Common myeloid progenitor, CD34-positive (primary cell): Measurements from ENCODE around the gene STAT4.
A peak's percentile ranks its signal among the peaks of the same experiment; 100 is the strongest.

Experiments
- CTCF ChIA-PET: fragments of 350-600 bp; sonication (Branson Sonifier 250); formaldehyde crosslinking; loops from one replicate; lab custom pipeline; 2021; ENCODE audit warnings: antibody characterized with exemption; lab: Charles Lee
- POLR2A ChIA-PET: fragments of 350-600 bp; sonication (Branson Sonifier 250); formaldehyde crosslinking; loops from one replicate; lab custom pipeline; 2021; ENCODE audit warnings: antibody characterized with exemption; lab: Charles Lee
- DNase-seq, 3 donors: peaks; one replicate each; pipeline versions ENCODE4 v3.0.0 to v3.0.0-alpha.2; 2013
- H3K27ac ChIP-seq, 2 experiments: 1 replicate in 1 of 2; 2 replicates in 1 of 2; pipeline ENCODE4 v1.7.0; 2013; ENCODE audit warnings: inconsistent platforms in 2 of 2, low read length in 2 of 2, mild to moderate bottlenecking in 2 of 2, low read depth in 1 of 2, moderate library complexity in 1 of 2; ENCODE audit not compliant: severe bottlenecking in 2 of 2, insufficient read depth in 1 of 2, poor library complexity in 1 of 2
- H3K27me3 ChIP-seq, 5 experiments: replicated peaks in 2 of 5; 1 replicate in 3 of 5; 2 replicates in 2 of 5; pipeline versions ENCODE4 v1.6.1 to v1.7.0; 2013; ENCODE audit warnings: low read length in 4 of 5, mild to moderate bottlenecking in 2 of 5, moderate library complexity in 2 of 5, inconsistent platforms in 1 of 5; ENCODE audit not compliant: insufficient read depth in 5 of 5, control insufficient read depth in 4 of 5
- H3K36me3 ChIP-seq, 4 experiments: 1 replicate in 2 of 4; 2 replicates in 2 of 4; pipeline versions ENCODE4 v1.6.1 to v1.7.0; 2013; ENCODE audit warnings: low read length in 3 of 4, control low read depth in 1 of 4, mild to moderate bottlenecking in 1 of 4; ENCODE audit not compliant: control insufficient read depth in 4 of 4, insufficient read depth in 4 of 4
- H3K4me1 ChIP-seq, 4 experiments: 1 replicate in 3 of 4; 2 replicates in 1 of 4; pipeline versions ENCODE4 v1.6.1 to v1.7.1; 2013; ENCODE audit warnings: low read length in 3 of 4, mild to moderate bottlenecking in 3 of 4, control low read depth in 1 of 4, inconsistent platforms in 1 of 4, moderate library complexity in 1 of 4; ENCODE audit not compliant: control insufficient read depth in 4 of 4, insufficient read depth in 4 of 4; ENCODE audit errors: control extremely low read depth in 1 of 4
- H3K4me3 ChIP-seq, 7 experiments: 1 replicate in 4 of 7; 2 replicates in 3 of 7; pipeline versions ENCODE4 v1.5.1 to v1.7.0; 2013; ENCODE audit warnings: mild to moderate bottlenecking in 7 of 7, low read length in 6 of 7, moderate library complexity in 6 of 7, inconsistent platforms in 2 of 7, low read depth in 2 of 7, control low read depth in 1 of 7; ENCODE audit not compliant: insufficient read depth in 4 of 7, control insufficient read depth in 1 of 7; ENCODE audit errors: extremely low read depth in 1 of 7
- H3K9me3 ChIP-seq, 5 experiments: 1 replicate in 4 of 5; 2 replicates in 1 of 5; pipeline versions ENCODE4 v1.6.1 to v1.7.1; 2013; ENCODE audit warnings: low read length in 4 of 5, mild to moderate bottlenecking in 2 of 5, inconsistent platforms in 1 of 5, low read depth in 1 of 5, moderate library complexity in 1 of 5; ENCODE audit not compliant: control insufficient read depth in 4 of 5, insufficient read depth in 2 of 5; ENCODE audit errors: control extremely low read depth in 1 of 5
- WGBS: methylation state at CpG from one replicate; pipeline ENCODE4 v1.1.5; 2013; ENCODE audit not compliant: insufficient coverage; 5-methylcytosine and 5-hydroxymethylcytosine counted together

Gene STAT4

DNA sequence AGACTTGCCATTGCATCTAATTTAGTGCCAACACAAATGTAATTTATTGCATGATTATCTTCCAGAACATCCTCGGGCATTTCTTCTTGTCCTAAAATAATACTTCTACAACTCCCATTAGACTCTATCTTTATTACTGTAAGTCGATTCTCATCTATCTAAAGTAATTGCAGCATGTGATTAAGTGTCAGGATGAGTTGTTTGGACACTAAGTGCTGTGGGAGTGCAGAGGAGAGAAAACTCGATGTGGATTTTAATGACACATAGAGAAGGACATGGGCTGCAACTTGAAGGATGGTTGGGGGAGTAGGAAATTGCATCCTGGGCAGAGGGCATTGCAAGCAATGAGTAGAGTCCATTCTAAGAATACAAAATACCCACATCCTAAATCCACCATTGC lies 33.5 kb downstream of the STAT4 start:
- H3K4me1 ChIP-seq, result peaks cover 0 to 7% (median under 1%) of the 10 kb centered on the region in 4 experiments
- H3K36me3 ChIP-seq, result no peaks in the 10 kb centered on the region
- no peaks in the 10 kb centered on the region for H3K27me3 ChIP-seq
- no peak for DNase-seq
- WGBS, result 100% methylated on average over 1 of the region's 3 CpGs
- POLR2A ChIA-PET, result no interaction called here
- no peak overlapping the region for H3K27ac ChIP-seq
- no peak overlapping the region for H3K4me3 ChIP-seq
- CTCF ChIA-PET, result interaction anchor here (3.0 kb wide), 1 partner anchor 14 kb away, joined by 8 read pairs; no protein-coding TSS in a partner anchor
- no peaks in the 10 kb centered on the region for H3K9me3 ChIP-seq

- CTCF ChIA-PET, result interaction anchor here (1.0 to 3.0 kb wide), 4 partner anchors 10 to 22 kb away, joined by 3 to 8 read pairs (median 4); no protein-coding TSS in a partner anchor
- H3K4me1 ChIP-seq, result peaks cover 0 to 7% (median under 1%) of the 10 kb centered on the region in 4 experiments
- H3K27me3 ChIP-seq, result no peaks in the 10 kb centered on the region
- POLR2A ChIA-PET, result no interaction called here
- 100% methylated on average over 1 of the region's 2 CpGs for WGBS
- no peak for DNase-seq
- H3K27ac ChIP-seq, result no peak overlapping the region
- H3K4me3 ChIP-seq, result no peak overlapping the region
- H3K36me3 ChIP-seq, result no peaks in the 10 kb centered on the region
- H3K9me3 ChIP-seq, result no peaks in the 10 kb centered on the region
Observed at GRCh38 chr2:191115804-191116203, 35.0 kb downstream of the STAT4 start.

DNA sequence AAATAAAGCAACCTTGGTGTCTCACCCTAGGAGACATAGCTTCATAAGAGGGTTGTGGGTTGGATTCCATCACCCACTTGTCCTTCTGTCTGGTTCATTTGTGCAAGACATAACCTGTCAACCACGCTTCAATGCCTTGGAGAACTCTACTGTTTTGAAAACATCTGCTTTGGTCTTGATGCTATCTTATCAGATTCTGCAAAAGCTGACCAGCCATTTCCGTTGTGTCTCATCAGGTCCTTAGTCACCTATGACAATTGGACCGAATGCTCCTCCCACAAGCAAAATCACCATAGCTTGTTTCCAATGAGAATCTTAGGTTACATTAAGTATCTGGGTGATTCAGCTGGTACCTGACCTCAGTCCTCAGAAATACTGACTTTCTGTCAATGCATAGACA lies 35.4 kb downstream of the STAT4 start:
- CTCF ChIA-PET, result interaction anchor here (1.0 to 3.0 kb wide), 3 partner anchors 10 to 22 kb away, joined by 3 to 8 read pairs (median 6); no protein-coding TSS in a partner anchor
- POLR2A ChIA-PET, result no interaction called here
- Histone ChIP-seq H3K27me3 (no peaks in the 10 kb centered on the region), H3K36me3 (no peaks in the 10 kb centered on the region), H3K4me3 (no peak overlapping the region), H3K9me3 (no peaks in the 10 kb centered on the region), H3K4me1 (peaks cover 0 to 7% (median under 1%) of the 10 kb centered on the region in 4 experiments), H3K27ac (no peak overlapping the region)
- 100% methylated on average over 2 of the region's 3 CpGs for WGBS
- DNase-seq, result peak in 1 of 3 donors; percentile 13

- Histone ChIP-seq H3K27ac (no peak overlapping the region), H3K4me3 (peak overlapping the region in 3 of 7 experiments; percentile 21 to 67 (median 33)), H3K27me3 (no peaks in the 10 kb centered on the region), H3K9me3 (no peaks in the 10 kb centered on the region), H3K4me1 (peaks cover 0 to 13% (median under 1%) of the 10 kb centered on the region in 4 experiments), H3K36me3 (no peaks in the 10 kb centered on the region)
- POLR2A ChIA-PET, result no interaction called here
- DNase-seq, result peak; percentile 9 to 54 (median 43)
- 20% methylated on average over 1 of the region's 6 CpGs for WGBS
- CTCF ChIA-PET, result interaction anchor here (0.9 to 3.0 kb wide), 4 partner anchors 10 to 110 kb away, joined by 3 to 8 read pairs (median 4); no protein-coding TSS in a partner anchor
Observed at GRCh38 chr2:191114403-191114886, 36.3 kb downstream of the STAT4 start.

DNA sequence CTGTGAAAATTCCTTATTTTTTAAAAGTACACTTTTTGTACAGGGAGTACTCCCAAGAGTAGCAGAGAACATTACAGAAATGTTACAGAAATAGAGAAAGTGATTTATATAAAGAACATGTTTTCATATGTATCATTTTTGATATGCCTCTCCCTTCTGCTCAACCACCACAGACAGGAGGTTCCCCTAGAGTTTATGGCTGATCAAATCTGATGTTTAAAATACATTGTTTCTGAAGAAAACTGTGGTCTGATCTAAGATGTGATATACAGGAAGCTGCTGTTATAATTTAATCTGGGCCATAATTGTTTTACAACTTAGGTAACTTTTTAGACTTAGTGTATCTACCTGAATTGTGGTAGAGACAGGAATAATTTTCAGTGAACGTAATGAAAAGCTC lies 37.0 kb downstream of the STAT4 start:
- ChIA-PET POLR2A (no interaction called here), CTCF (interaction anchor here (1.0 to 2.2 kb wide), 2 partner anchors 10 to 12 kb away, joined by 3 to 6 read pairs; no protein-coding TSS in a partner anchor)
- WGBS, result no CpG with 5 or more reads among the region's 1 CpG
- peak in 1 of 3 donors; percentile 11 for DNase-seq
- Histone ChIP-seq H3K9me3 (no peaks in the 10 kb centered on the region), H3K27me3 (no peaks in the 10 kb centered on the region), H3K27ac (no peak overlapping the region), H3K4me3 (no peak overlapping the region), H3K36me3 (no peaks in the 10 kb centered on the region), H3K4me1 (peaks cover 0 to 13% (median under 1%) of the 10 kb centered on the region in 4 experiments)

DNA sequence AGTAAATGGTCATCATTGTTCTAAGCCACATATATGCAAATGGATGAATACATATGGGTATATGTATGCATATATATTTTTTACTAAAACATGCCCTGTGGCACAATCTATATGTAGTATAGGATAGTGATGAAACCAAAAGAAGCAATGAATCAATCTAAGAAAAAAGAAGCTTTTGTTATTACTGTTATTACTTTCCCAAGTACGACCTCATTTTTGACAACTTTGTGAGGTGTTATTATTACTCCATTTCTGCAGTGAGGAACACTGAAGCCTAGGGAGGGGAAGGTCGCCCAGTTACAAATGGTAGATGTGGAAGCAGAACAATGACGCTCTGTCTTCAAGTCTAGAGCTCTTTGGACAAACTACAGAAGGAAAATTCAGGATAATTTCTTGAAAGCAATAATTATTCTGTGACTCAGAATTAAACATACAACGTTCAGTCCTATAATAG lies 38.3 kb downstream of the STAT4 start:
- H3K36me3 ChIP-seq, result no peaks in the 10 kb centered on the region
- POLR2A ChIA-PET, result no interaction called here
- peaks cover 0 to 13% (median under 1%) of the 10 kb centered on the region in 4 experiments for H3K4me1 ChIP-seq
- H3K9me3 ChIP-seq, result no peaks in the 10 kb centered on the region
- WGBS, result 93% methylated on average over 3 of the region's 4 CpGs
- no peaks in the 10 kb centered on the region for H3K27me3 ChIP-seq
- H3K4me3 ChIP-seq, result no peak overlapping the region
- CTCF ChIA-PET, result interaction anchor here (1.2 kb wide), 1 partner anchor 37 kb away, joined by 4 read pairs; no protein-coding TSS in a partner anchor
- DNase-seq, result no peak
- H3K27ac ChIP-seq, result no peak overlapping the region

DNA sequence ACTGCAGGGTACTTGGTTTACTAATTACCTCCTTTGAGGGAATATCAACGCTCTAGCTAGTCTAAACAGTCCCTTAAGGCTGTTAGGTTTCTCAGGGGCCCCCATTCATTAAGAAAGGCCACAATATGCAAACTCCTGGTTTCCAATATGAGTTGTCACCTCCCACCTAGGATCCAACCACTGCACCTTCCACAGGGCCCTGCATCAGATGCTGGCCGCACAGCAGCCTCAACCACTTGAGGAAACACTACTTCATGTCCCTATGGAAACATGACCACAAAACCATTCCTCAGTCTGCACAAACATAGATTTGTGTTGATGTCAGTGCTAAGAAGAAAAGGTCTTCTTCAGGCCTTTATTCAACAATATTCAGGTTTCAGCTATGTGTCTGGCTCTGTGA lies 40.9 kb downstream of the STAT4 start:
- ChIA-PET POLR2A (no interaction called here), CTCF (no interaction called here)
- Histone ChIP-seq H3K4me1 (peaks cover 0 to 13% (median under 1%) of the 10 kb centered on the region in 4 experiments), H3K36me3 (no peaks in the 10 kb centered on the region), H3K27me3 (no peaks in the 10 kb centered on the region), H3K9me3 (no peaks in the 10 kb centered on the region), H3K27ac (no peak overlapping the region), H3K4me3 (no peak overlapping the region)
- DNase-seq, result peak in 2 of 3 donors; percentile 38 to 41
- WGBS, result 100% methylated on average over 1 of the region's 2 CpGs
